Measurements from ENCODE around the gene ZNF787. TPM values are rescaled to one million over a fixed set of nuclear protein-coding genes. Genes with fewer than 3 reads are reported as not detected.

The ZNF787 gene
- total and polyA plus RNA-seq, 10 of the 15 experiments (the other 5 are each of a cell fraction or from before 2014, with no cell fraction given), result 0.23 to 39.9 (median 4.1) TPM

GRCh38 chr19:56088497-56089215 is 32.4 kb downstream of the ZNF787 start (continued):
- TF ChIP-seq CUX1 (IDR thresholded peaks at IDR 0.05; ENCODE audit: insufficient replicate concordance, low read depth, low read length) (no peak), RCOR1 (conservative IDR thresholded peaks at IDR 0.05; ENCODE audit: low read depth, low read length) (no peak), E4F1 (IDR thresholded peaks at IDR 0.05; ENCODE audit: borderline replicate concordance, partially characterized antibody) (no peak)

Data from GM12878 (cell line).